Mucosa of descending colon (tissue), 3 donors: ENCODE measurements around the gene NFATC1. TPM values are rescaled to one million over a fixed set of nuclear protein-coding genes. Genes with fewer than 3 reads are reported as not detected.
A peak's percentile ranks its signal among the peaks of the same experiment; 100 is the strongest.

Experiments used
- ATAC-seq: fragments of 200-7000 bp; cut with Tn5 transposase; one replicate; pipeline ENCODE4 v1.9.1; 2020; ENCODE audit warnings: mild to moderate bottlenecking, moderate library complexity
- DNase-seq, 3 donors: peaks; one replicate each; pipeline ENCODE4 v3.0.0-alpha.2; 2020
- H3K36me3 ChIP-seq: fragments of 200-600 bp; one replicate; pipeline ENCODE4 v1.8.0; 2021; ENCODE audit warnings: low read depth, mild to moderate bottlenecking
- H3K4me1 ChIP-seq: fragments of 200-600 bp; one replicate; pipeline ENCODE4 v1.8.0; 2021; ENCODE audit warnings: low read depth, mild to moderate bottlenecking
- H3K4me3 ChIP-seq: fragments of 200-600 bp; one replicate; pipeline ENCODE4 v1.8.0; 2021; ENCODE audit warnings: mild to moderate bottlenecking
- H3K9me3 ChIP-seq: fragments of 200-600 bp; one replicate; pipeline ENCODE4 v1.8.0; 2021; ENCODE audit warnings: mild to moderate bottlenecking
- CTCF ChIP-seq: fragments of 200-600 bp; IDR thresholded peaks from one replicate; pipeline ENCODE4 v1.8.0; 2022; ENCODE audit warnings: antibody characterized with exemption, mild to moderate bottlenecking
- intact Hi-C, 2 donors: fragments of 100-400 bp; cut with DNase I in 1 of 2; cut with micrococcal nuclease in 1 of 2; formaldehyde crosslinking; loops; one replicate each; pipeline versions ENCODE4 v1.11.0 to v1.11.1; 2022; cut with DNase I, micrococcal nuclease
- total RNA-seq, 3 donors: library from RNA; stranded (reverse); fragmentation: NEBNext Ultra II Directional in 2 of 3; extraction: Animal tissue kit (Norgen Biotek cat#: 25700) in 2 of 3; gene quantifications; one replicate each; pipeline versions ENCODE4 v1.2.1 to v1.2.4, GENCODE V29; 2021 to 2023
- donor health status: DM: no; HTN: no; CAD: no; lungs with moderate emphysema.
- donor health status: DM: no; HTN: no; CAD: no.
- donor health status: DM: no; HTN: yes; CAD: no.

Gene NFATC1
- total RNA-seq, 3 donors from 2014 or later, result 2.9 to 12.9 (median 4.6) TPM

GRCh38 chr18:79410171-79410641, 14.5 kb downstream of the NFATC1 start:
- Histone ChIP-seq H3K9me3 (no peaks in the 10 kb centered on the region), H3K36me3 (no peaks in the 10 kb centered on the region), H3K4me1 (peaks cover 3% of the 10 kb centered on the region), H3K4me3 (no peak overlapping the region)
- no peak for TF ChIP-seq CTCF
- ATAC-seq (no peak), DNase-seq (peak in 2 of 3 donors; percentile 17 to 46)
- intact Hi-C loops, result no loop called here

- TF ChIP-seq CTCF, result no peak
- Histone ChIP-seq H3K4me3 (no peak overlapping the region), H3K9me3 (no peaks in the 10 kb centered on the region), H3K4me1 (no peaks in the 10 kb centered on the region), H3K36me3 (no peaks in the 10 kb centered on the region)
- DNase-seq (peak in 2 of 3 donors; percentile 23 to 59), ATAC-seq (no peak)
- intact Hi-C loops, result no loop called here
Measured at GRCh38 chr18:79410731-79411613, 15.2 kb downstream of the NFATC1 start.

GRCh38 chr18:79411614-79412526, 16.1 kb downstream of the NFATC1 start:
- DNase-seq (peak in 2 of 3 donors; percentile 16 to 45), ATAC-seq (no peak)
- Histone ChIP-seq H3K4me3 (no peak overlapping the region), H3K9me3 (no peaks in the 10 kb centered on the region), H3K36me3 (no peaks in the 10 kb centered on the region), H3K4me1 (no peaks in the 10 kb centered on the region)
- TF ChIP-seq CTCF, result no peak
- intact Hi-C loops, result no loop called here

- no peak for ATAC-seq
- H3K9me3 ChIP-seq, result no peaks in the 10 kb centered on the region
- no peak for TF ChIP-seq CTCF
- intact Hi-C loops, result no loop called here
- H3K36me3 ChIP-seq, result no peaks in the 10 kb centered on the region
- no peak overlapping the region for H3K4me3 ChIP-seq
- no peaks in the 10 kb centered on the region for H3K4me1 ChIP-seq
- DNase-seq, result peak in 2 of 3 donors; percentile 6 to 34
Measured at GRCh38 chr18:79413025-79413424, 17.3 kb downstream of the NFATC1 start.

GRCh38 chr18:79413426-79413825, 17.7 kb downstream of the NFATC1 start:
- H3K36me3 ChIP-seq, result no peaks in the 10 kb centered on the region
- DNase-seq (peak in 2 of 3 donors; percentile 15 to 32), ATAC-seq (no peak)
- intact Hi-C loops, result no loop called here
- H3K4me1 ChIP-seq, result no peaks in the 10 kb centered on the region
- no peak for TF ChIP-seq CTCF
- no peaks in the 10 kb centered on the region for H3K9me3 ChIP-seq
- H3K4me3 ChIP-seq, result no peak overlapping the region
